SK-N-SH (cell line): Measurements from ENCODE around the gene ADAMTS2. TPM values are rescaled to one million over a fixed set of nuclear protein-coding genes. Genes with fewer than 3 reads are reported as not detected.

Experiments
- CTCF ChIA-PET: fragments of 300-600, 350-600 bp; formaldehyde crosslinking; extraction: SDS; loops from one replicate; lab custom pipeline; 2021; lab: Yijun Ruan, JAX
- POLR2A ChIA-PET: fragments of 350-600 bp; sonication (Branson Sonifier 250); formaldehyde crosslinking; extraction: SDS; loops from one replicate; lab custom pipeline; 2020; ENCODE audit warnings: antibody characterized with exemption, inconsistent platforms; lab: Yijun Ruan, JAX
- DNase-seq: peaks from one replicate; pipeline ENCODE4 v3.0.0; 2012
- H2AFZ ChIP-seq: fragments of 200-600 bp; sonication (generic); 2 replicates; pipeline ENCODE4 v1.8.1; 2016; ENCODE audit warnings: antibody characterized with exemption, mild to moderate bottlenecking, low read depth
- H3F3A ChIP-seq: fragments of 200-600 bp; sonication (generic); replicated peaks from 2 replicates; pipeline ENCODE3; 2016; ENCODE audit warnings: antibody characterized with exemption, mild to moderate bottlenecking; ENCODE audit not compliant: insufficient read depth
- H3K27ac ChIP-seq, 2 experiments: fragments of 200-500 bp in 1 of 2; fragments of 200-600 bp in 1 of 2; sonication (Bioruptor generic) in 1 of 2; sonication (generic), shearing (Covaris generic) in 1 of 2; 2 replicates each; pipeline versions ENCODE4 v1.5.1 to v1.6.1; 2014 to 2016; ENCODE audit warnings: low read depth in 2 of 2, inconsistent platforms in 1 of 2, low read length in 1 of 2, mild to moderate bottlenecking in 1 of 2, mixed read lengths in 1 of 2
- H3K27me3 ChIP-seq: fragments of 200-600 bp; sonication (generic), shearing (Covaris generic); 2 replicates; pipeline ENCODE4 v1.6.1; 2016; ENCODE audit warnings: mixed run types; ENCODE audit not compliant: insufficient read depth
- H3K36me3 ChIP-seq, 2 experiments: fragments of 200-500 bp in 1 of 2; fragments of 200-600 bp in 1 of 2; sonication (Bioruptor generic) in 1 of 2; sonication (generic) in 1 of 2; replicated peaks in 1 of 2; 2 replicates each; pipeline versions ENCODE3 to v1.5.1; 2014 to 2016; ENCODE audit warnings: low read length in 1 of 2, mild to moderate bottlenecking in 1 of 2; ENCODE audit not compliant: insufficient read depth in 2 of 2, control insufficient read depth in 1 of 2
- H3K4me1 ChIP-seq, 2 experiments: fragments of 200-500 bp in 1 of 2; fragments of 200-600 bp in 1 of 2; sonication (Bioruptor generic) in 1 of 2; sonication (generic), shearing (Covaris generic) in 1 of 2; 2 replicates each; pipeline versions ENCODE4 v1.5.1 to v1.6.1; 2014 to 2016; ENCODE audit warnings: low read depth in 1 of 2, low read length in 1 of 2, mixed run types in 1 of 2; ENCODE audit not compliant: insufficient read depth in 2 of 2, control insufficient read depth in 1 of 2
- H3K4me2 ChIP-seq: fragments of 200-600 bp; sonication (generic), shearing (Covaris generic); 2 replicates; pipeline ENCODE4 v1.6.1; 2017; ENCODE audit warnings: mixed run types
- H3K4me3 ChIP-seq, 2 experiments: fragments of 200-500 bp in 1 of 2; fragments of 200-600 bp in 1 of 2; sonication (Bioruptor generic) in 1 of 2; sonication (generic), shearing (Covaris generic) in 1 of 2; 2 replicates each; pipeline versions ENCODE4 v1.5.1 to v1.8.1; 2014 to 2016; ENCODE audit warnings: low read depth in 2 of 2, inconsistent platforms in 1 of 2, low read length in 1 of 2, mild to moderate bottlenecking in 1 of 2, mixed read lengths in 1 of 2, moderate library complexity in 1 of 2
- H3K79me2 ChIP-seq: fragments of 200-600 bp; sonication (generic); 2 replicates; pipeline ENCODE4 v1.8.1; 2017; ENCODE audit warnings: mild to moderate bottlenecking; ENCODE audit not compliant: insufficient read depth
- H3K9ac ChIP-seq: fragments of 200-600 bp; sonication (generic); 2 replicates; pipeline ENCODE4 v1.6.1; 2017; ENCODE audit warnings: mixed run types
- H3K9me2 ChIP-seq: fragments of 200-600 bp; sonication (generic); 2 replicates; pipeline ENCODE4 v1.6.1; 2017; ENCODE audit warnings: mixed run types
- H3K9me3 ChIP-seq: fragments of 200-600 bp; sonication (generic); 2 replicates; pipeline ENCODE4 v1.6.1; 2017; ENCODE audit warnings: mixed run types, mild to moderate bottlenecking, moderate library complexity
- H4K20me1 ChIP-seq: fragments of 200-600 bp; sonication (generic); 2 replicates; pipeline ENCODE4 v1.6.1; 2017; ENCODE audit warnings: mild to moderate bottlenecking, mixed run types; ENCODE audit not compliant: insufficient read depth
- CHD2 ChIP-seq: fragments of 150-350 bp; IDR thresholded peaks from 2 replicates; pipeline ENCODE4 v1.6.1; 2018; ENCODE audit warnings: low read length; ENCODE audit not compliant: partially characterized antibody
- EP300 ChIP-seq, 2 experiments: IDR thresholded peaks; 2 replicates each; pipeline versions ENCODE4 v1.4.0 to v1.6.1; 2012; ENCODE audit warnings: borderline replicate concordance in 1 of 2, low read depth in 1 of 2, low read length in 1 of 2
- EZH2phosphoT487 ChIP-seq: fragments of 200-600 bp; sonication (generic); IDR thresholded peaks from 2 replicates; pipeline ENCODE4 v1.6.1; 2017; ENCODE audit warnings: low read depth, mixed run types, mild to moderate bottlenecking, antibody characterized with exemption, moderate library complexity, borderline replicate concordance
- FOXJ3 ChIP-seq: sonication (generic); formaldehyde crosslinking; IDR thresholded peaks from 2 replicates; pipeline ENCODE4 v1.5.1; 2020; ENCODE audit warnings: mild to moderate bottlenecking, missing genetic modification reagents
- FOXM1 ChIP-seq: IDR thresholded peaks from 2 replicates; pipeline ENCODE4 v1.4.0; 2012; ENCODE audit warnings: low read depth, mild to moderate bottlenecking
- GATA2 ChIP-seq: sonication (generic); formaldehyde crosslinking; IDR thresholded peaks from 2 replicates; pipeline ENCODE4 v1.5.0; 2020; ENCODE audit warnings: mild to moderate bottlenecking, missing genetic modification reagents
- MEF2A ChIP-seq: IDR thresholded peaks from 2 replicates; pipeline ENCODE4 v1.4.0; 2012; ENCODE audit warnings: low read depth, borderline replicate concordance
- MXI1 ChIP-seq: IDR thresholded peaks from 2 replicates; pipeline ENCODE4 v1.6.1; 2012; ENCODE audit warnings: mild to moderate bottlenecking, low read depth, low read length, improper control_type of control experiment
- POLR2AphosphoS5 ChIP-seq: IDR thresholded peaks from 2 replicates; pipeline ENCODE4 v1.6.1; 2012; ENCODE audit warnings: low read depth, low read length
- RAD21 ChIP-seq: IDR thresholded peaks from 2 replicates; pipeline ENCODE4 v1.6.1; 2012; ENCODE audit warnings: mild to moderate bottlenecking, low read length
- RFX5 ChIP-seq: IDR thresholded peaks from 2 replicates; pipeline ENCODE4 v1.6.1; 2012; ENCODE audit warnings: mild to moderate bottlenecking, improper control_type of control experiment, low read length
- SIN3A ChIP-seq: IDR thresholded peaks from 2 replicates; pipeline ENCODE4 v1.6.1; 2012; ENCODE audit warnings: low read depth, mild to moderate bottlenecking, low read length, moderate library complexity, borderline replicate concordance
- SMC3 ChIP-seq: IDR thresholded peaks from 2 replicates; pipeline ENCODE4 v1.6.1; 2012; ENCODE audit warnings: low read depth, low read length, improper control_type of control experiment
- TEAD4 ChIP-seq: IDR thresholded peaks from 2 replicates; pipeline ENCODE4 v1.4.0; 2012; ENCODE audit warnings: mild to moderate bottlenecking, borderline replicate concordance; ENCODE audit not compliant: insufficient read depth
- WGBS: methylation state at CpG from one replicate; pipeline ENCODE4 v1.1.6; 2017; ENCODE audit warnings: low lambda C conversion rate; 5-methylcytosine and 5-hydroxymethylcytosine counted together
- polyA plus RNA-seq, 3 experiments: library from polyadenylated mRNA; depleted of rRNA; stranded (reverse); fragments of >200 nt; gene quantifications; 2 replicates each; pipeline ENCODE4 v1.2.3, GENCODE V29; 2012
- TF ChIP-seq, protein P1 (sequence below): IDR thresholded peaks from 2 replicates; pipeline ENCODE4; 2012
- TF ChIP-seq, protein P2 (sequence below): fragments of 150-350 bp; IDR thresholded peaks from 2 replicates; pipeline ENCODE4 v1.6.1; 2017; ENCODE audit warnings: antibody characterized with exemption, low read length, low read depth, borderline replicate concordance
- TF ChIP-seq, protein P3 (sequence below): fragments of 150-350 bp; IDR thresholded peaks from 2 replicates; pipeline ENCODE4 v1.6.1; 2016; ENCODE audit warnings: mild to moderate bottlenecking, low read depth, low read length
- TF ChIP-seq, protein P4 (sequence below): IDR thresholded peaks from 2 replicates; pipeline ENCODE4 v1.4.0; 2012; ENCODE audit warnings: low read depth

ADAMTS2 gene
- polyA plus RNA-seq, 1 of the 3 experiments (the other 2 are of a cell fraction): 0.12 TPM

DNA sequence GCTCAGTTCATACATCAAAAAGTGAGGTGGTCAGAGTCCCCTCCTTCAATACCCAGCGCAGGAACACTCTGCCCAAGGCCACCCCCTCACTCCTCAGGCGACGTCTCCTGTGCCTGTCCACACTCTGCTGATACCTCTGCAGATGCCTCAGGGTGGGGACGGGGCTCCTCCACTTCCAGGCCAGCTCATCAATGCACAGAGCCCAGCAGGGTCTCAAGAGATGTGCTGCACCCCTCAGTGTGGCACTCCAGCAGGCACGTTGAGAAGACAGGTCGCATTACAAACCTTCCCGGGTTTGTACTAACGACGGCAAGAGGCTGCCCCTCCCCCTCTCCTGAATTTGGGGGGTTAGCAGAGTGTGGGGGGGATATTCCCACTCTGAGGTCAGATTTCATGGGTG lies 156.6 kb downstream of the ADAMTS2 start (continued):
- TF ChIP-seq, protein P1, sequence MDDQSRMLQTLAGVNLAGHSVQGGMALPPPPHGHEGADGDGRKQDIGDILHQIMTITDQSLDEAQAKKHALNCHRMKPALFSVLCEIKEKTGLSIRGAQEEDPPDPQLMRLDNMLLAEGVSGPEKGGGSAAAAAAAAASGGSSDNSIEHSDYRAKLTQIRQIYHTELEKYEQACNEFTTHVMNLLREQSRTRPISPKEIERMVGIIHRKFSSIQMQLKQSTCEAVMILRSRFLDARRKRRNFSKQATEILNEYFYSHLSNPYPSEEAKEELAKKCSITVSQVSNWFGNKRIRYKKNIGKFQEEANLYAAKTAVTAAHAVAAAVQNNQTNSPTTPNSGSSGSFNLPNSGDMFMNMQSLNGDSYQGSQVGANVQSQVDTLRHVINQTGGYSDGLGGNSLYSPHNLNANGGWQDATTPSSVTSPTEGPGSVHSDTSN: no peak
- TF ChIP-seq MEF2A (no peak), GATA2 (CRISPR knock-in tag) (no peak), RAD21 (no peak), SIN3A (no peak), EZH2phosphoT487 (no peak), EP300 (IDR thresholded peaks at IDR 0.05; ENCODE audit: borderline replicate concordance in 1 of 2, low read depth in 1 of 2, low read length in 1 of 2) (no peak)
- TF ChIP-seq, protein P2, sequence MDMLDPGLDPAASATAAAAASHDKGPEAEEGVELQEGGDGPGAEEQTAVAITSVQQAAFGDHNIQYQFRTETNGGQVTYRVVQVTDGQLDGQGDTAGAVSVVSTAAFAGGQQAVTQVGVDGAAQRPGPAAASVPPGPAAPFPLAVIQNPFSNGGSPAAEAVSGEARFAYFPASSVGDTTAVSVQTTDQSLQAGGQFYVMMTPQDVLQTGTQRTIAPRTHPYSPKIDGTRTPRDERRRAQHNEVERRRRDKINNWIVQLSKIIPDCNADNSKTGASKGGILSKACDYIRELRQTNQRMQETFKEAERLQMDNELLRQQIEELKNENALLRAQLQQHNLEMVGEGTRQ: no peak

DNA sequence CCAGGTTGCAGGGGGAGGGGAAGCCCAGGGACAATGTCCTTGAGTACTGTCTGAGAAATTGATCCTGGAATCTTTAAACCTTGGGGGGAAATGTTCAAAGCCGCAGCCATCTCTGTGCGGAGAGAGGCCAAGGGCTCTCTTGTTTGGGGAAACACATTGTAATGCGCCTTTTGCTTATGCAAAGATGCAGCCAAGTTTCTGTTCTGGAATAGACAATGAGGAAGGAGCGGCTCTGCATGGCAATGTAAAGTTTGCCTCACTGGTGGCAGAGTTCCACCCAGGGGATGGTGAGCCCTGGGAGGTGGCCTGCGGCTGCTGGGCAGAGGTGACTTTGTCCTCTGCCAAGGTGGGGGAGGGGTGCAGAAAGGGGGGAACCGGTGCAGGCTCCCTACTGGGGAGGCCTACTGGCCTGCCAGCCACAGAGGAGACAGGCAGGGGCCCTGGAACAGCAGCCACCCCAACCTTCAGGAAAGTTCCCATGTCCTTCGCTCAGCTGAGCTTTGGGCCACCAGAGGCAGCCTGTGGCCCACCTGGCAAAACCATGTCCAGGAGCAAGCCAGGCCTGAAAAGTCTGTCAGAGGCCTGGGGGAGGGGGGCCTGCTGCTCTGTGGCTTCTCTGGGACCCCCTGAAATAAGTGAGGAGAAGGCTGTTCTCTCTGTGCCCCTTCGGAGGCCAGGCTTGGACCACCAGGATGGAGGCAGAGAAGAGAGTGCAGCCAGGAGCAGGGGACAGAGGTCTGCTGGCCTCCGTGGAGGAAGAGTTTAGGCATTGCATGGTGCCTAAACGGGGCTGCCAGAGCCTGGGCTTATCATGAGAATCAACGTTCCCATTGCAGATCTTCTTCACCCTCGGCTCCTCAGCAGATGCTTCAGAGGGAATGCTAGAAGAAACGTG lies 157.3 kb downstream of the ADAMTS2 start:
- H4K20me1 ChIP-seq: no peaks in the 10 kb centered on the region
- ChIA-PET POLR2A (no interaction called here), CTCF (interaction anchor here (0.7 kb wide), 1 partner anchor 233 kb away, joined by 3 read pairs; no protein-coding TSS in a partner anchor)
- no peak overlapping the region for H3K9ac ChIP-seq
- H3K4me1 ChIP-seq: peaks cover 0 to 56% of the 10 kb centered on the region in 2 experiments; a peak in 1 of 4 replicates
- no peaks in the 10 kb centered on the region for H3K9me3 ChIP-seq
- no peak overlapping the region for H2AFZ ChIP-seq
- no peak overlapping the region for H3K4me2 ChIP-seq
- WGBS: 42% methylated on average over 12 of the region's 13 CpGs
- no peaks in the 10 kb centered on the region for H3K36me3 ChIP-seq
- no peak overlapping the region; a peak in 1 of 4 replicates for H3K27ac ChIP-seq
- TF ChIP-seq FOXM1 (no peak), CHD2 (no peak), MXI1 (no peak), TEAD4 (no peak), RFX5 (no peak), EP300 (IDR thresholded peaks at IDR 0.05; ENCODE audit: borderline replicate concordance in 1 of 2, low read depth in 1 of 2, low read length in 1 of 2) (no peak), EZH2phosphoT487 (no peak), SMC3 (no peak), FOXJ3 (CRISPR knock-in tag) (no peak), POLR2AphosphoS5 (no peak)
- TF ChIP-seq, protein P3, sequence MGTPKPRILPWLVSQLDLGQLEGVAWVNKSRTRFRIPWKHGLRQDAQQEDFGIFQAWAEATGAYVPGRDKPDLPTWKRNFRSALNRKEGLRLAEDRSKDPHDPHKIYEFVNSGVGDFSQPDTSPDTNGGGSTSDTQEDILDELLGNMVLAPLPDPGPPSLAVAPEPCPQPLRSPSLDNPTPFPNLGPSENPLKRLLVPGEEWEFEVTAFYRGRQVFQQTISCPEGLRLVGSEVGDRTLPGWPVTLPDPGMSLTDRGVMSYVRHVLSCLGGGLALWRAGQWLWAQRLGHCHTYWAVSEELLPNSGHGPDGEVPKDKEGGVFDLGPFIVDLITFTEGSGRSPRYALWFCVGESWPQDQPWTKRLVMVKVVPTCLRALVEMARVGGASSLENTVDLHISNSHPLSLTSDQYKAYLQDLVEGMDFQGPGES: no peak
- TF ChIP-seq, protein P1: no peak
- TF ChIP-seq, protein P4, sequence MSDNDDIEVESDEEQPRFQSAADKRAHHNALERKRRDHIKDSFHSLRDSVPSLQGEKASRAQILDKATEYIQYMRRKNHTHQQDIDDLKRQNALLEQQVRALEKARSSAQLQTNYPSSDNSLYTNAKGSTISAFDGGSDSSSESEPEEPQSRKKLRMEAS: no peak
- TF ChIP-seq, protein P2: no peak
- TF ChIP-seq, all 33 proteins: peak for 0
- no peaks in the 10 kb centered on the region for H3F3A ChIP-seq
- no peaks in the 10 kb centered on the region for H3K27me3 ChIP-seq
- H3K9me2 ChIP-seq: no peaks in the 10 kb centered on the region
- DNase-seq: no peak
- H3K4me3 ChIP-seq: no peak overlapping the region
- H3K79me2 ChIP-seq: no peaks in the 10 kb centered on the region
